K562 (cell line): ENCODE data around the gene SPINK5. TPM values are rescaled to one million over a fixed set of nuclear protein-coding genes. Genes with fewer than 3 reads are reported as not detected.

Experiments used
- ARID3A ChIP-seq: IDR thresholded peaks from 2 replicates; pipeline ENCODE4 v1.6.1; 2012; ENCODE audit warnings: low read depth, low read length, improper control_type of control experiment, borderline replicate concordance
- CREB3L1 ChIP-seq: fragments of 450-650 bp; IDR thresholded peaks from 2 replicates; pipeline ENCODE4 v1.6.1; 2014; ENCODE audit warnings: low read depth, mild to moderate bottlenecking, moderate library complexity, borderline replicate concordance
- ELK1 ChIP-seq: sonication (generic); formaldehyde crosslinking; IDR thresholded peaks from 2 replicates; pipeline ENCODE4 v1.8.1; 2022; ENCODE audit warnings: missing genetic modification reagents
- KLF1 ChIP-seq: fragments of 450-650 bp; IDR thresholded peaks from 2 replicates; pipeline ENCODE4 v1.6.1; 2016; ENCODE audit warnings: missing genetic modification characterization, missing compliant biosample characterization
- NR0B1 ChIP-seq: fragments of 450-650 bp; IDR thresholded peaks from one replicate; pipeline ENCODE4 v1.6.1; 2018; ENCODE audit warnings: mild to moderate bottlenecking, moderate library complexity; ENCODE audit not compliant: partially characterized antibody
- TFE3 ChIP-seq: fragments of 450-650 bp; formaldehyde crosslinking; IDR thresholded peaks from 2 replicates; pipeline ENCODE4 v1.4.0; 2020; ENCODE audit warnings: mild to moderate bottlenecking, mixed read lengths
- ZNF589 ChIP-seq: fragments of 200-800 bp; sonication (Bioruptor generic); IDR thresholded peaks from 2 replicates; pipeline ENCODE4 v1.6.1; 2016; ENCODE audit warnings: low read depth, missing genetic modification characterization, missing compliant biosample characterization
- polyA plus RNA-seq, 8 experiments: library from polyadenylated mRNA; depleted of rRNA in 4 of 8; stranded (reverse) in 5 of 8; unstranded in 3 of 8; fragments of >200 nt; fragmentation: Nextera tagmentation in 2 of 8; fragmentation: Illumina TruSeq in 1 of 8; extraction: Ambion mirVana in 2 of 8; extraction: Trizol in 1 of 8; gene quantifications; 2 replicates each; pipeline versions ENCODE4 v1.2.1 to v1.2.3, GENCODE V29; 2011 to 2014; ENCODE audit warnings: inconsistent platforms in 1 of 8, missing spikeins in 1 of 8
- total RNA-seq, 7 experiments: library from RNA; depleted of rRNA in 6 of 7; stranded (reverse); fragments of >200 nt in 6 of 7; fragmentation: Illumina TruSeq in 2 of 7; extraction: Trizol in 2 of 7; gene quantifications; 2 replicates each; pipeline versions ENCODE4 v1.2.1 to v1.2.3, GENCODE V29; 2011 to 2021; ENCODE audit warnings: low replicate concordance in 1 of 7

SPINK5 gene
- total and polyA plus RNA-seq, 9 of the 15 experiments (the other 6 are each of a cell fraction or from before 2014, with no cell fraction given) = 0.07 to 0.68 (median 0.16) TPM; not detected in 1

GRCh38 chr5:148135091-148136048, 71.6 kb downstream of the SPINK5 start (continued):
- TF ChIP-seq CREB3L1 (no peak), ZNF589 (CRISPR knock-in tag) (no peak), TFE3 (CRISPR knock-in tag) (no peak), ELK1 (no peak), ARID3A (no peak), NR0B1 (no peak), KLF1 (tag) (no peak)
